Caco-2 (cell line): Measurements from ENCODE around the gene PRKAR1B. TPM values are rescaled to one million over a fixed set of nuclear protein-coding genes. Genes with fewer than 3 reads are reported as not detected.
A peak's percentile ranks its signal among the peaks of the same experiment; 100 is the strongest.

Experiments
- BruUV-seq: library from RNA; stranded (reverse); fragments of 400-500 nt; replicated peaks from 2 replicates; lab custom pipeline; 2021; lab: Mats Ljungman, UMichigan
- CTCF ChIA-PET: fragments of 300-600 bp; sonication (Branson Sonifier 250); formaldehyde crosslinking; loops from one replicate; lab custom pipeline; 2022; ENCODE audit warnings: antibody characterized with exemption; lab: Charles Lee
- POLR2A ChIA-PET: fragments of 300-600 bp; sonication (Branson Sonifier 250); formaldehyde crosslinking; loops from one replicate; lab custom pipeline; 2022; ENCODE audit warnings: antibody characterized with exemption; lab: Charles Lee
- DNase-seq, 2 experiments: peaks; one replicate each; pipeline versions ENCODE4 v3.0.0 to v3.0.0-alpha.2; 2020 to 2022
- H3K27me3 ChIP-seq: replicated peaks from 2 replicates; pipeline ENCODE4 v1.6.0; 2011; ENCODE audit warnings: low read length; ENCODE audit not compliant: control insufficient read depth, insufficient read depth
- H3K36me3 ChIP-seq: 2 replicates; pipeline ENCODE4 v1.5.1; 2011; ENCODE audit warnings: low read length; ENCODE audit not compliant: control insufficient read depth, insufficient read depth
- H3K4me1 ChIP-seq: fragments of 250-450 bp; sonication (Bioruptor Pico); 2 replicates; pipeline ENCODE4 v1.5.1; 2020; ENCODE audit warnings: mild to moderate bottlenecking
- H3K4me3 ChIP-seq: 2 replicates; pipeline ENCODE4 v1.5.1; 2011; ENCODE audit warnings: low read depth, mild to moderate bottlenecking, control low read depth, low read length
- H3K9me3 ChIP-seq: fragments of 250-450 bp; sonication (Bioruptor Pico); 2 replicates; pipeline ENCODE4 v1.5.1; 2020; ENCODE audit warnings: mild to moderate bottlenecking, moderate library complexity
- H3K27ac Mint-ChIP-seq: one replicate; pipeline ENCODE4 v1.8.0; 2022; ENCODE audit warnings: mixed read lengths; ENCODE audit not compliant: unreplicated experiment
- H3K27me3 Mint-ChIP-seq: one replicate; pipeline ENCODE4 v1.8.0; 2022; ENCODE audit warnings: mixed read lengths; ENCODE audit not compliant: insufficient read depth, unreplicated experiment
- H3K36me3 Mint-ChIP-seq: one replicate; pipeline ENCODE4 v1.8.0; 2022; ENCODE audit warnings: mild to moderate bottlenecking, mixed read lengths; ENCODE audit not compliant: insufficient read depth, unreplicated experiment
- H3K4me1 Mint-ChIP-seq: one replicate; pipeline ENCODE4 v1.8.0; 2022; ENCODE audit warnings: low read depth, mixed read lengths; ENCODE audit not compliant: unreplicated experiment
- H3K4me3 Mint-ChIP-seq: one replicate; pipeline ENCODE4 v1.8.0; 2022; ENCODE audit warnings: mild to moderate bottlenecking, moderate library complexity, mixed read lengths; ENCODE audit not compliant: unreplicated experiment
- H3K9me3 Mint-ChIP-seq: one replicate; pipeline ENCODE4 v1.8.0; 2022; ENCODE audit warnings: mixed read lengths; ENCODE audit not compliant: unreplicated experiment
- intact Hi-C: fragments of 100-400 bp; cut with micrococcal nuclease; formaldehyde crosslinking; loops from one replicate; pipeline ENCODE4 v1.10.0; 2022; ENCODE audit not compliant: unreplicated experiment
- total RNA-seq: library from RNA; stranded (reverse); gene quantifications from 2 replicates; pipeline ENCODE4 v1.2.3, GENCODE V29; 2022
- TF ChIP-seq, protein P1 (sequence below), 2 experiments: fragments of 200-600 bp in 1 of 2; IDR thresholded peaks; 1 replicate in 1 of 2; 2 replicates in 1 of 2; pipeline versions ENCODE4 v1.5.1 to v1.8.0; 2011 to 2022; ENCODE audit warnings: antibody characterized with exemption in 1 of 2, control low read depth in 1 of 2, inconsistent platforms in 1 of 2, low read depth in 1 of 2, low read length in 1 of 2, mild to moderate bottlenecking in 1 of 2, moderate library complexity in 1 of 2; ENCODE audit not compliant: insufficient read depth in 1 of 2, severe bottlenecking in 1 of 2, unreplicated experiment in 1 of 2

The PRKAR1B gene
- total RNA-seq, 1 experiment from 2014 or later: 56.6 TPM

GRCh38 chr7:742791-743190 is 15.7 kb upstream of the PRKAR1B start:
- CTCF ChIA-PET: interaction anchor here (0.9 kb wide), 1 partner anchor 43 kb away, joined by 4 read pairs; no protein-coding TSS in a partner anchor
- peaks cover 5% of the 10 kb centered on the region for H3K4me1 Mint-ChIP-seq
- H3K36me3 Mint-ChIP-seq: peaks cover 57% of the 10 kb centered on the region
- peaks cover 4% of the 10 kb centered on the region for H3K36me3 ChIP-seq
- H3K9me3 Mint-ChIP-seq: no peaks in the 10 kb centered on the region
- POLR2A ChIA-PET: no interaction called here
- TF ChIP-seq, protein P1, sequence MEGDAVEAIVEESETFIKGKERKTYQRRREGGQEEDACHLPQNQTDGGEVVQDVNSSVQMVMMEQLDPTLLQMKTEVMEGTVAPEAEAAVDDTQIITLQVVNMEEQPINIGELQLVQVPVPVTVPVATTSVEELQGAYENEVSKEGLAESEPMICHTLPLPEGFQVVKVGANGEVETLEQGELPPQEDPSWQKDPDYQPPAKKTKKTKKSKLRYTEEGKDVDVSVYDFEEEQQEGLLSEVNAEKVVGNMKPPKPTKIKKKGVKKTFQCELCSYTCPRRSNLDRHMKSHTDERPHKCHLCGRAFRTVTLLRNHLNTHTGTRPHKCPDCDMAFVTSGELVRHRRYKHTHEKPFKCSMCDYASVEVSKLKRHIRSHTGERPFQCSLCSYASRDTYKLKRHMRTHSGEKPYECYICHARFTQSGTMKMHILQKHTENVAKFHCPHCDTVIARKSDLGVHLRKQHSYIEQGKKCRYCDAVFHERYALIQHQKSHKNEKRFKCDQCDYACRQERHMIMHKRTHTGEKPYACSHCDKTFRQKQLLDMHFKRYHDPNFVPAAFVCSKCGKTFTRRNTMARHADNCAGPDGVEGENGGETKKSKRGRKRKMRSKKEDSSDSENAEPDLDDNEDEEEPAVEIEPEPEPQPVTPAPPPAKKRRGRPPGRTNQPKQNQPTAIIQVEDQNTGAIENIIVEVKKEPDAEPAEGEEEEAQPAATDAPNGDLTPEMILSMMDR (IDR thresholded peaks at IDR 0.05; ENCODE audit: insufficient read depth in 1 of 2, low read depth in 1 of 2, low read length in 1 of 2, severe bottlenecking in 1 of 2, unreplicated experiment in 1 of 2): no peak
- DNase-seq: no peak
- no peak overlapping the region for H3K4me3 ChIP-seq
- no peak overlapping the region for H3K27ac Mint-ChIP-seq
- no peak overlapping the region for H3K4me3 Mint-ChIP-seq
- no peaks in the 10 kb centered on the region for H3K27me3 Mint-ChIP-seq
- intact Hi-C loops: no loop called here
- no peaks in the 10 kb centered on the region for H3K27me3 ChIP-seq
- no TSS peak for BruUV-seq
- no peaks in the 10 kb centered on the region for H3K4me1 ChIP-seq
- no peaks in the 10 kb centered on the region for H3K9me3 ChIP-seq

- Mint-ChIP-seq H3K36me3 (peaks cover 57% of the 10 kb centered on the region), H3K27ac (no peak overlapping the region)
Observed at GRCh38 chr7:741850-742249, 14.8 kb upstream of the PRKAR1B start.

DNA sequence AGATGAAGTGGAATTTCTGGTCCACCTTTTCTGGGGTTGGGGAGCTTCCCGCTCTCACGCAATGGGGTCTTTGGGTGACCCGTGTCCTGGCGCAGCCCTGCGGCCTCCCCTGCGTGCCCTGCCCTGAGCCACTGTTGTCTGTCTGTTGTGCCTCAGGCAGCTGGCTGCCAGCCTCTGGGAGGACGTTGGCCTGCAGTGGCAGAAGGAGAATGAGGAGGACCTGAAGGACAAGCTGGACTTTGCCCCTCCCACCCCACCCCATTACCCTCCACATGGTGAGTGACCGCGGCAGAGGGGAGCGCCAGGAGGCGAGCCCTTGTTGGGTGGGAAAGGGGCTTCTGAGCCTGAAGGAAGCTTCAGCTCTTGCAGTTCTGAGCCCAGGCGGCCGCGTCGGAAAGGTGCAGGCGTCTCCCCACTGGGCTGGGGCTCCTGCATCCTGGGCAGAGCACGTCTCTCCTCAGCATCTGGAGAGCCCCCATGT is 14.2 kb upstream of the PRKAR1B start:
- no TSS peak for BruUV-seq
- Mint-ChIP-seq H3K36me3 (peaks cover 51% of the 10 kb centered on the region), H3K27me3 (no peaks in the 10 kb centered on the region), H3K9me3 (no peaks in the 10 kb centered on the region), H3K4me3 (no peak overlapping the region), H3K27ac (no peak overlapping the region), H3K4me1 (peaks cover 9% of the 10 kb centered on the region)
- Histone ChIP-seq H3K4me1 (no peaks in the 10 kb centered on the region), H3K4me3 (no peak overlapping the region), H3K36me3 (peaks cover 4% of the 10 kb centered on the region), H3K9me3 (no peaks in the 10 kb centered on the region), H3K27me3 (no peaks in the 10 kb centered on the region)
- POLR2A ChIA-PET: no interaction called here
- TF ChIP-seq, protein P1 (IDR thresholded peaks at IDR 0.05; ENCODE audit: insufficient read depth in 1 of 2, low read depth in 1 of 2, low read length in 1 of 2, severe bottlenecking in 1 of 2, unreplicated experiment in 1 of 2): no peak
- CTCF ChIA-PET: no interaction called here
- intact Hi-C loops: no loop called here
- DNase-seq: peak in 1 of 2 experiments; percentile 23

More at GRCh38 chr7:741850-742249, 14.8 kb upstream of the PRKAR1B start:
- peaks cover 9% of the 10 kb centered on the region for H3K4me1 Mint-ChIP-seq
- TF ChIP-seq, protein P1 (IDR thresholded peaks at IDR 0.05; ENCODE audit: insufficient read depth in 1 of 2, low read depth in 1 of 2, low read length in 1 of 2, severe bottlenecking in 1 of 2, unreplicated experiment in 1 of 2): no peak
- CTCF ChIA-PET: no interaction called here
- H3K27me3 ChIP-seq: no peaks in the 10 kb centered on the region
- peaks cover 4% of the 10 kb centered on the region for H3K36me3 ChIP-seq
- H3K9me3 Mint-ChIP-seq: no peaks in the 10 kb centered on the region
- no peaks in the 10 kb centered on the region for H3K9me3 ChIP-seq
- no peaks in the 10 kb centered on the region for H3K4me1 ChIP-seq
- no peak overlapping the region for H3K4me3 Mint-ChIP-seq
- BruUV-seq: no TSS peak
- H3K27me3 Mint-ChIP-seq: no peaks in the 10 kb centered on the region
- POLR2A ChIA-PET: no interaction called here
- peak in 1 of 2 experiments; percentile 13 for DNase-seq
- H3K4me3 ChIP-seq: no peak overlapping the region
- intact Hi-C loops: no loop called here
